Mucosa of descending colon (tissue), 3 donors: ENCODE measurements around the gene CPO. TPM values are rescaled to one million over a fixed set of nuclear protein-coding genes. Genes with fewer than 3 reads are reported as not detected.

Experiments used
- ATAC-seq: fragments of 200-7000 bp; cut with Tn5 transposase; one replicate; pipeline ENCODE4 v1.9.1; 2020; ENCODE audit warnings: mild to moderate bottlenecking, moderate library complexity
- DNase-seq, 3 donors: peaks; one replicate each; pipeline ENCODE4 v3.0.0-alpha.2; 2020
- H3K36me3 ChIP-seq: fragments of 200-600 bp; one replicate; pipeline ENCODE4 v1.8.0; 2021; ENCODE audit warnings: low read depth, mild to moderate bottlenecking
- H3K4me1 ChIP-seq: fragments of 200-600 bp; one replicate; pipeline ENCODE4 v1.8.0; 2021; ENCODE audit warnings: low read depth, mild to moderate bottlenecking
- H3K4me3 ChIP-seq: fragments of 200-600 bp; one replicate; pipeline ENCODE4 v1.8.0; 2021; ENCODE audit warnings: mild to moderate bottlenecking
- H3K9me3 ChIP-seq: fragments of 200-600 bp; one replicate; pipeline ENCODE4 v1.8.0; 2021; ENCODE audit warnings: mild to moderate bottlenecking
- intact Hi-C, 2 donors: fragments of 100-400 bp; cut with DNase I in 1 of 2; cut with micrococcal nuclease in 1 of 2; formaldehyde crosslinking; loops; one replicate each; pipeline versions ENCODE4 v1.11.0 to v1.11.1; 2022; cut with DNase I, micrococcal nuclease
- total RNA-seq, 3 donors: library from RNA; stranded (reverse); fragmentation: NEBNext Ultra II Directional in 2 of 3; extraction: Animal tissue kit (Norgen Biotek cat#: 25700) in 2 of 3; gene quantifications; one replicate each; pipeline versions ENCODE4 v1.2.1 to v1.2.4, GENCODE V29; 2021 to 2023
- TF ChIP-seq, protein P1 (sequence below): fragments of 200-600 bp; IDR thresholded peaks from one replicate; pipeline ENCODE4 v1.8.0; 2022; ENCODE audit warnings: antibody characterized with exemption, mild to moderate bottlenecking
- donor health status: DM: no; HTN: no; CAD: no; lungs with moderate emphysema.
- donor health status: DM: no; HTN: no; CAD: no.
- donor health status: DM: no; HTN: yes; CAD: no.

The CPO gene
- total RNA-seq, 3 donors from 2014 or later: 0.32 to 0.73 TPM; not detected in 1

DNA sequence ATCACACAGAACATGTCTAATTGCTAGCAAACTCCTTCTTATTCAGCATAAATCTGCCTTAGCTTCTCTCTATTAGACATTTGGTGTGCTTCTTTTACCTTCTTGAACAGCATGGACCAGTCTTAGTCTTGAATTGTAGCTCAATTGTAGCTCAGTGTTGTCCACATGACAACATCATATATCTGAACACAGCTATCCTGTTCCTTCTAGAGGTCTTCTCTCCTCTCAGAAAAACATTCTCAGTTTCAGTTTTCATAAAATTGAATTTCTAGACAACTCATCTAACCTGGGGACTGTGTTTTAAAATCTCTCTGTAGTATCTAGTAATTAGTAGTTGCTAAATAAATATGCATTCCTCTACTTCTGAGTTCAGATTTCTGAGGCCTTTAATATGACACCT is 47.6 kb downstream of the CPO start:
- intact Hi-C loops: loop anchor here in 1 of 2 donors (5.0 kb wide), 1 partner anchor 490 kb away; no protein-coding TSS in a partner anchor
- H3K36me3 ChIP-seq: no peaks in the 10 kb centered on the region
- no peaks in the 10 kb centered on the region for H3K9me3 ChIP-seq
- ATAC-seq: no peak
- TF ChIP-seq, protein P1, sequence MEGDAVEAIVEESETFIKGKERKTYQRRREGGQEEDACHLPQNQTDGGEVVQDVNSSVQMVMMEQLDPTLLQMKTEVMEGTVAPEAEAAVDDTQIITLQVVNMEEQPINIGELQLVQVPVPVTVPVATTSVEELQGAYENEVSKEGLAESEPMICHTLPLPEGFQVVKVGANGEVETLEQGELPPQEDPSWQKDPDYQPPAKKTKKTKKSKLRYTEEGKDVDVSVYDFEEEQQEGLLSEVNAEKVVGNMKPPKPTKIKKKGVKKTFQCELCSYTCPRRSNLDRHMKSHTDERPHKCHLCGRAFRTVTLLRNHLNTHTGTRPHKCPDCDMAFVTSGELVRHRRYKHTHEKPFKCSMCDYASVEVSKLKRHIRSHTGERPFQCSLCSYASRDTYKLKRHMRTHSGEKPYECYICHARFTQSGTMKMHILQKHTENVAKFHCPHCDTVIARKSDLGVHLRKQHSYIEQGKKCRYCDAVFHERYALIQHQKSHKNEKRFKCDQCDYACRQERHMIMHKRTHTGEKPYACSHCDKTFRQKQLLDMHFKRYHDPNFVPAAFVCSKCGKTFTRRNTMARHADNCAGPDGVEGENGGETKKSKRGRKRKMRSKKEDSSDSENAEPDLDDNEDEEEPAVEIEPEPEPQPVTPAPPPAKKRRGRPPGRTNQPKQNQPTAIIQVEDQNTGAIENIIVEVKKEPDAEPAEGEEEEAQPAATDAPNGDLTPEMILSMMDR: no peak
- no peak overlapping the region for H3K4me3 ChIP-seq
- H3K4me1 ChIP-seq: no peaks in the 10 kb centered on the region
- no peak for DNase-seq

DNA sequence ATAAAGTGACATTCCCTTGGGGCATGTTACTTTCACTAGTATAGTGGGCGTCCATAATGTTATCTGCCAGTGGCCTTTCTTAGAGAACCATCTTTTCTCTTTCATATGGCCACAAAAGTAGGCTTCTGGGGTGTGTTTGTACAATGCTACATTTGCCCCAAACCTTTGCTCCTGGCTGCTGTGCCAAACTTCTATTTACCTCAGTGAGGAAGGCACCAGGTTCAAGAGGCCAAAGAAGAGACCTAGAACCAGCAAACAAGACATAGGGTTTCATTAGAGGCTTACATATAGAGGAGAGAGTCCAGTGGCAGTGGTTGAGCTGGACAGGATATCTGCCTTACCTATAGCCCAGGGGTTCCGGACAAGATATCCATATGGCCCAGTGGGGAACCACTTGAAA is 48.5 kb downstream of the CPO start:
- no peaks in the 10 kb centered on the region for H3K9me3 ChIP-seq
- H3K4me1 ChIP-seq: no peaks in the 10 kb centered on the region
- no peak for DNase-seq
- intact Hi-C loops: loop anchor here in 1 of 2 donors (5.0 kb wide), 1 partner anchor 489 kb away; no protein-coding TSS in a partner anchor
- TF ChIP-seq, protein P1: no peak
- no peaks in the 10 kb centered on the region for H3K36me3 ChIP-seq
- H3K4me3 ChIP-seq: no peak overlapping the region
- no peak for ATAC-seq

DNA sequence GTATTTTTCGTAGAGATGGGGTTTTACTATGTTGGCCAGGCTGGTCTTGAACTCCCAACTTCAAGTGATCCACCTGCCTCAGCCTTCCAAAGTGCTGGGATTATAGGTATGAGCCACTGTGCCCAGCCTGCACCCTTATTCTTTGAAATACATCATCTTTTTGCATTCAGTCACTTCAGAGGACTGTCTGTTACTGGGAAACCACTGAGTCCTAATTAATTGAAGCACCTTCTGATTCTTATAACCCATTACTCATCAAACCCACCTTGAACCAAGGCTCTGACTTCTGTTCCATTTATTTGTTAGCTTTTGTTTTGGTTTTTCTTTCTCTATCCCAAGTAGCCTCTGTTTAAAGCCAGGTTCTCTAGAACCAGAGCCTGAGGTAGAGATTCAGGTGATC is 49.6 kb downstream of the CPO start:
- no peaks in the 10 kb centered on the region for H3K4me1 ChIP-seq
- no peaks in the 10 kb centered on the region for H3K36me3 ChIP-seq
- intact Hi-C loops: loop anchor here in 1 of 2 donors (5.0 kb wide), 1 partner anchor 488 kb away; no protein-coding TSS in a partner anchor
- DNase-seq (no peak), ATAC-seq (no peak)
- no peaks in the 10 kb centered on the region for H3K9me3 ChIP-seq
- TF ChIP-seq, protein P1: no peak
- no peak overlapping the region for H3K4me3 ChIP-seq

DNA sequence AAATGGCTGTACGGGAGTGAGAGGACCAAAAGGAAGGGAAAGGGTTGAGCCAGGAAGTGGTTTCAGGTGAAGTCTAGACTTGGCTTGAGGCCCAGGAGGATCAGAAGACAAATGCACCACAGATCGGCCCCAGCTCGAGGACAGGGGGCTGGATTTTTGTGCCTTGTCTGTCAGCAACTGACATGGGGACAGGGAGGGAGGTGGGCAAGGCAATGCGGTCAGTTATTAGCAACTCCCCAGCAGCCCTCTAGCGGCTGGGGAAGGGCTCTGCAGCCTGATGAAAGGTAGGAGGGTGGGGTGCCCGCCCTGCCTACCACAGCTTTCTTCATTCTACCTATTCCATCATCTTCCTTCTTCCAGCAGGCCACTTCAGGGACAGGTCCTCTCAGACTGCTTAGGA is 50.0 kb downstream of the CPO start:
- no peaks in the 10 kb centered on the region for H3K4me1 ChIP-seq
- no peak overlapping the region for H3K4me3 ChIP-seq
- ATAC-seq: peak; percentile 70
- H3K9me3 ChIP-seq: no peaks in the 10 kb centered on the region
- intact Hi-C loops: loop anchor here in 1 of 2 donors (5.0 kb wide), 1 partner anchor 488 kb away; no protein-coding TSS in a partner anchor
- no peaks in the 10 kb centered on the region for H3K36me3 ChIP-seq
- peak in 2 of 3 donors; percentile 17 to 40 for DNase-seq
- TF ChIP-seq, protein P1: peak; percentile 33

DNA sequence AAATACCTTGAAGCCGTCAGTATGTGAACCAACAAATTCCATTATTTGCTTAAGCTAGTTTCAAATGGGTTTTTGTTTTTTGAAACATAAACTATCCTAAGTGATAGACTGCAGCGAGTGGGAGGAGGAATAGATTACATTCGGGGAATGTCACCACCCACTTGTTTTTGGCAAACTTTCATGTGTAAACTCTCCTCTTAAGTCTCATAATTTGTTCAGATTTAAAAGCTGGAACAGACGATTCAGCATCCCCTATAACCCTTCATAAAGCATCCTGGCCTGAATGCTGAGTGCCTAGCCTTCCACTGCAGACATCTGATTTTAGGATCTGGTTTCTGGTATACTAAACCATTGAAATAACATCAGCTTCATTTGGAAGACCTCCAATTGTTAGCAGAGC is 51.0 kb downstream of the CPO start:
- ATAC-seq (no peak), DNase-seq (no peak)
- Histone ChIP-seq H3K4me1 (no peaks in the 10 kb centered on the region), H3K4me3 (no peak overlapping the region), H3K9me3 (no peaks in the 10 kb centered on the region), H3K36me3 (no peaks in the 10 kb centered on the region)
- TF ChIP-seq, protein P1: no peak
- intact Hi-C loops: no loop called here

DNA sequence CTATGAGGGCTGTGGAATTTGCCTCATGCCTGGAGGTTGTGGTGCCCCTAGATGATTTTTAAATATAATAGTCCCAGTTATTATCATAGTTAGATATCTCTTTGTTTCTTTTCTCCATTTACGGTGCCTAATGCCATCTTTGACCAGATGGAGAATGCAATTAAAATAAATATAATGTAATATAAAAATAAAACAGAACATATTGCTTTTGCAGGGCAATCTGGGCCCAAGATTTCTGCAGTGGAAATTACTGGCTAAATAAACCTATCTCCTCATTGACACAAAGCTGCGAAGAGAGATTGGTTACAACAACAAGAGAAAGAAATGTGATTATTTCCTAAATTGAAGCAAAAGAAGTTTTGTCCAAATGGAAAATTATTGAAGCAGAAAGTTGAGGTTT is 51.8 kb downstream of the CPO start:
- TF ChIP-seq, protein P1: no peak
- intact Hi-C loops: no loop called here
- no peak overlapping the region for H3K4me3 ChIP-seq
- H3K9me3 ChIP-seq: no peaks in the 10 kb centered on the region
- H3K36me3 ChIP-seq: no peaks in the 10 kb centered on the region
- H3K4me1 ChIP-seq: no peaks in the 10 kb centered on the region
- ATAC-seq (no peak), DNase-seq (no peak)
